Hippocampal formation (tissue), 2 donors: ENCODE data around the gene ZNF783.
"Not testable (repeated sequence)": the region's sequence is repeated elsewhere in the genome, so short reads cannot be mapped to it uniquely, and the experiment has no call there.

Source experiments
- DNase-seq, 2 donors: peaks; one replicate each; lab custom pipeline; 2025; lab: John Stamatoyannopoulos, UW

The ZNF783 gene

DNA sequence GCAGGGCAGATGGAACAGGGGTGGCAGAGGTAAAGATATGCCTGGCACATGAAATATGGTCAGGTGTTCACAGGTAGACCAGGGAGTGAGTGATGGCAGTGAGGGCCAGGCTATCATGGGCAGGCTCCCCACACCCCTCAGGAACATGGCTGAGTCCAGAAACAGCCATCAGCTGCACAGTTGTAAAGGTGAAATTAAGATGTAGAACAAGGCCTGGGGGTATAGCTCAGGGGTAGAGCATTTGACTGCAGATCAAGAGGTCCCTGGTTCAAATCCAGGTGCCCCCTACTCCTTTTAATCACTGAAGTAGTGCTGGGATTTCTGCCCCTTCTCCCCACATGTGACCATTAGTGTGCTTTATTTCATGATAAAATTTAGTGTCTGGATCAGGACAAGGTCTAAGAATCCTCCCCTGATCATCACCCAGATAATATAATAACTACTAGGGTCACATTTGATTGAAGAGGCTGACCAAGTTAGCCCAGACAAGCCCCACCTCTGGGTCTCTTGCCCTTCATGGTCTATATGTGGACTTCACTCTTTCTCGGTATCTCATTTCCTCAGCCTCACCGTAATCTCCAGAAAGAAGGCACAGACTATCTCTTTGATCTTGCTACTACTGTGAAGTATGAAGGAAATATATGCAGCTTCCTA is 69.0 kb downstream of the ZNF783 start:
- no peak for DNase-seq

DNA sequence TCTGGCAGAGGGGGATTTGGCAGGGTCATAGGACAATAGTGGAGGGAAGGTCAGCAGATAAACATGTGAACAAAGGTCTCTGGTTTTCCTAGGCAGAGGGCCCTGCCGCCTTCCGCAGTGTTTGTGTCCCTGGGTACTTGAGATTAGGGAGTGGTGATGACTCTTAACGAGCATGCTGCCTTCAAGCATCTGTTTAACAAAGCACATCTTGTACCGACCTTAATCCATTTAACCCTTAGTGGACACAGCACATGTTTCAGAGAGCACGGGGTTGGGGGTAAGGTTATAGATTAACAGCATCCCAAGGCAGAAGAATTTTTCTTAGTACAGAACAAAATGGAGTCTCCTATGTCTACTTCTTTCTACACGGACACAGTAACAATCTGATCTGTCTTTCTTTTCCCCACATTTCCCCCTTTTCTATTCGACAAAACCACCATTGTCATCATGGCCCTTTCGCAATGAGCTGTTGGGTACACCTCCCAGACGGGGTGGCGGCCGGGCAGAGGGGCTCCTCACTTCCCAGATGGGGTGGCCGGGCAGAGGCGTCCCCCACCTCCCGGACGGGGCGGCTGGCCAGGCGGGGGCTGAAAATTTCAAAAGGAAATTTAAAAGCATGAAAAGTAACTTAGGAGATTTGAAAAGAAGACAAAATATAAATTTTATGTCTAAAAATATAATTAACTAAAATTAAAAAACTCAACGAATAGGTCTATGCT is 70.8 kb downstream of the ZNF783 start:
- DNase-seq = not testable (repeated sequence)

DNA sequence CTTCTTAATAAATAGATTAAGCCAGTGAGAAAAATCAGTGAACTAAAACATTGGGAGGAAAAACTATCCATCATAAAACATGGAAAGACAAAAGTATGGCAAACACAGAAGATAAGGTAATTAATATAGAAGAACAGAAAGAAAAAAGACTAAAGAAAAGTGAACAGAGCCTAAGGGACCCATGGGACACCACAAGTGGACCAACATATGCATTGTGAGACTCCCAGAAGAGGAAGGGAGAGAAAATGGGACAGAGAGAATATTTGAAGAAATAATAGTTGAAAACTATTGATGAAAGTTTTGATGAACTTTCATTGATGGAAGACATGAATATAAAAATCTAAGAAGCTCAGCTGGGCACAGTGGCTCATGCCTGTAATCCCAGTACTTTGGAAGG is 71.3 kb downstream of the ZNF783 start:
- DNase-seq = no peak

DNA sequence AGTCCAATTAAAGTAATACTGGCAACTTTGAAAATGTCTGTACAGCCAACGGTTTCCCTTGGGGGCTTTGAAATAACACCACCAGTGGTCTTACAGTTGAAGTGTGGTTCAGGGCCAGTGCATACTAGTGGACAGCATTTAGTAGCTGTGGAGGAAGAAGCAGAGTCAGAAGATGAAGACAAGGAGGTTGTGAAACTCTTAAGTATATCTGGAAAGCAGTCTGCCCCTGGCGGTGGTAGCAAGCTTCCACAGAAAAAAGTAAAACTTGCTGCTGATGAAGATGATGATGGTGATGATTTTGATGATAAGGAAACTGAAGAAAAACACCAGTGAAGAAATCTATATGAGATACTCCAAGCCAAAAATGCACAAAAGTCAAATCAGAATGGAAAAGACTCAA is 72.2 kb downstream of the ZNF783 start:
- DNase-seq = no peak
